DND-41 (cell line): ENCODE results near the gene GPR27.

Source experiments
- ATAC-seq: fragments of 200-7000 bp; cut with Tn5 transposase; 3 replicates; pipeline ENCODE4 v1.9.1; 2021; ENCODE audit warnings: low read depth; ENCODE audit not compliant: insufficient read depth
- DNase-seq: peaks from one replicate; pipeline ENCODE4 v3.0.0-alpha.2; 2020
- H2AFZ ChIP-seq: 2 replicates; pipeline ENCODE4 v1.6.0; 2012; ENCODE audit warnings: low read depth, low read length
- H3K27ac ChIP-seq: 2 replicates; pipeline ENCODE4 v1.5.1; 2012; ENCODE audit warnings: low read length, inconsistent platforms
- H3K27me3 ChIP-seq: fragments of 200-600 bp; sonication (generic); 2 replicates; pipeline ENCODE4 v1.6.0; 2012; ENCODE audit warnings: low read length, mild to moderate bottlenecking, inconsistent platforms; ENCODE audit not compliant: insufficient read depth, poor library complexity
- H3K36me3 ChIP-seq: 2 replicates; pipeline ENCODE4 v1.5.1; 2012; ENCODE audit warnings: low read length, inconsistent platforms; ENCODE audit not compliant: insufficient read depth
- H3K4me1 ChIP-seq: 2 replicates; pipeline ENCODE4 v1.5.1; 2012; ENCODE audit warnings: mild to moderate bottlenecking, low read length; ENCODE audit not compliant: insufficient read depth
- H3K4me2 ChIP-seq: 2 replicates; pipeline ENCODE4 v1.6.0; 2012; ENCODE audit warnings: mild to moderate bottlenecking, moderate library complexity, low read length, inconsistent platforms; ENCODE audit not compliant: insufficient read depth
- H3K4me3 ChIP-seq, 2 experiments: fragments of 200-600 bp in 1 of 2; shearing (Covaris generic) in 1 of 2; 2 replicates each; pipeline ENCODE4 v1.5.1; 2012 to 2016; ENCODE audit warnings: inconsistent platforms in 2 of 2, low read length in 2 of 2, mild to moderate bottlenecking in 2 of 2, low read depth in 1 of 2, moderate library complexity in 1 of 2
- H3K79me2 ChIP-seq: 2 replicates; pipeline ENCODE4 v1.6.0; 2012; ENCODE audit warnings: low read length, inconsistent platforms; ENCODE audit not compliant: insufficient read depth
- H3K9ac ChIP-seq: 2 replicates; pipeline ENCODE4 v1.6.0; 2012; ENCODE audit warnings: low read depth, mild to moderate bottlenecking, inconsistent platforms, low read length, moderate library complexity
- H3K9me3 ChIP-seq: 2 replicates; pipeline ENCODE4 v1.5.1; 2012; ENCODE audit warnings: low read length, moderate library complexity, mild to moderate bottlenecking, inconsistent platforms; ENCODE audit not compliant: insufficient read depth, severe bottlenecking
- H4K20me1 ChIP-seq: 2 replicates; pipeline ENCODE4 v1.6.0; 2012; ENCODE audit warnings: low read length; ENCODE audit not compliant: insufficient read depth
- CTCF ChIP-seq: IDR thresholded peaks from 2 replicates; pipeline ENCODE4 v1.5.1; 2012; ENCODE audit warnings: borderline replicate concordance, low read length, moderate library complexity, mild to moderate bottlenecking; ENCODE audit not compliant: poor library complexity, severe bottlenecking; ENCODE audit errors: extremely low read depth
- EZH2 ChIP-seq: IDR thresholded peaks from 3 replicates; pipeline ENCODE4 v1.6.1; 2012; ENCODE audit warnings: borderline replicate concordance, low read depth, mild to moderate bottlenecking, moderate library complexity, low read length, inconsistent platforms; ENCODE audit not compliant: severe bottlenecking

Gene GPR27

GRCh38 chr3:71707595-71707994 is 46.1 kb upstream of the GPR27 start:
- no peak overlapping the region for H3K4me3 ChIP-seq
- peaks cover 9% of the 10 kb centered on the region for H3K4me1 ChIP-seq
- TF ChIP-seq EZH2, result no peak
- no peak for TF ChIP-seq CTCF
- no peaks in the 10 kb centered on the region for H3K36me3 ChIP-seq
- no peaks in the 10 kb centered on the region for H4K20me1 ChIP-seq
- no peak overlapping the region for H2AFZ ChIP-seq
- no peaks in the 10 kb centered on the region for H3K79me2 ChIP-seq
- ATAC-seq (no peak), DNase-seq (no peak)
- no peak overlapping the region for H3K27ac ChIP-seq
- H3K27me3 ChIP-seq, result no peaks in the 10 kb centered on the region
- no peak overlapping the region for H3K9ac ChIP-seq
- H3K9me3 ChIP-seq, result no peaks in the 10 kb centered on the region
- no peak overlapping the region for H3K4me2 ChIP-seq

- ATAC-seq (no peak), DNase-seq (no peak)
- Histone ChIP-seq H4K20me1 (no peaks in the 10 kb centered on the region), H3K4me2 (no peak overlapping the region), H2AFZ (no peak overlapping the region), H3K4me3 (no peak overlapping the region), H3K27ac (no peak overlapping the region), H3K27me3 (no peaks in the 10 kb centered on the region), H3K36me3 (no peaks in the 10 kb centered on the region), H3K9me3 (no peaks in the 10 kb centered on the region), H3K4me1 (peaks cover 9% of the 10 kb centered on the region), H3K9ac (no peak overlapping the region), H3K79me2 (no peaks in the 10 kb centered on the region)
- TF ChIP-seq EZH2 (no peak), CTCF (no peak)
Measured at GRCh38 chr3:71708476-71709105, 45.1 kb upstream of the GPR27 start.

GRCh38 chr3:71709908-71710511 is 43.6 kb upstream of the GPR27 start:
- TF ChIP-seq EZH2 (no peak), CTCF (no peak)
- no peak overlapping the region for H3K4me2 ChIP-seq
- peaks cover 9% of the 10 kb centered on the region for H3K4me1 ChIP-seq
- no peaks in the 10 kb centered on the region for H4K20me1 ChIP-seq
- no peak overlapping the region for H3K27ac ChIP-seq
- H3K79me2 ChIP-seq, result no peaks in the 10 kb centered on the region
- no peak overlapping the region for H3K4me3 ChIP-seq
- H3K9me3 ChIP-seq, result no peaks in the 10 kb centered on the region
- H2AFZ ChIP-seq, result no peak overlapping the region
- no peaks in the 10 kb centered on the region for H3K27me3 ChIP-seq
- ATAC-seq, result peak; percentile 87
- no peak overlapping the region for H3K9ac ChIP-seq
- H3K36me3 ChIP-seq, result no peaks in the 10 kb centered on the region
- DNase-seq, result peak; percentile 60
